Ascending aorta (tissue), 2 donors: ENCODE results near the gene KCNMB3. TPM values are rescaled to one million over a fixed set of nuclear protein-coding genes. Genes with fewer than 3 reads are reported as not detected.

ENCODE experiments used
- DNase-seq, 2 donors: peaks; one replicate each; pipeline ENCODE4 v3.0.0-alpha.2; 2019; ENCODE audit warnings: low spot score in 2 of 2
- H3K27ac ChIP-seq, 2 donors: fragments of 200-600 bp; sonication (generic); one replicate each; pipeline ENCODE4 v1.5.1; 2016 to 2017; ENCODE audit warnings: mild to moderate bottlenecking in 1 of 2
- H3K27me3 ChIP-seq: fragments of 200-600 bp; sonication (generic); one replicate; pipeline ENCODE4 v1.5.1; 2017
- H3K36me3 ChIP-seq, 2 donors: fragments of 200-600 bp; sonication (generic); one replicate each; pipeline ENCODE4 v1.5.1; 2016
- H3K4me1 ChIP-seq, 2 donors: fragments of 200-600 bp; sonication (generic); one replicate each; pipeline ENCODE4 v1.5.1; 2016 to 2017; ENCODE audit warnings: mild to moderate bottlenecking in 1 of 2
- H3K4me3 ChIP-seq, 2 donors: fragments of 200-600 bp; sonication (generic); one replicate each; pipeline ENCODE4 v1.5.1; 2016 to 2017; ENCODE audit warnings: mild to moderate bottlenecking in 1 of 2
- H3K9me3 ChIP-seq, 2 donors: fragments of 200-600 bp; sonication (generic); one replicate each; pipeline ENCODE4 v1.5.1; 2016
- CTCF ChIP-seq, 3 experiments: fragments of 200-600 bp in 2 of 3; fragments of 450-650 bp in 1 of 3; sonication (generic) in 2 of 3; IDR thresholded peaks; one replicate each; pipeline ENCODE4 v1.5.1; 2016 to 2019; ENCODE audit warnings: antibody characterized with exemption in 3 of 3, mild to moderate bottlenecking in 1 of 3, moderate library complexity in 1 of 3
- intact Hi-C: fragments of 100-400 bp; cut with DNase I; formaldehyde crosslinking; loops from one replicate; pipeline ENCODE4 v1.15.1; 2023
- total RNA-seq: library from RNA; depleted of rRNA; stranded (reverse); fragments of >200 nt; gene quantifications from one replicate; pipeline ENCODE4 v1.1.0, GENCODE V29; 2016

The KCNMB3 gene
- total RNA-seq, 1 donor from 2014 or later, result 16.5 TPM

- H3K9me3 ChIP-seq, result no peaks in the 10 kb centered on the region
- H3K4me1 ChIP-seq, result no peaks in the 10 kb centered on the region
- no peak for DNase-seq
- H3K27me3 ChIP-seq, result no peaks in the 10 kb centered on the region
- no peak overlapping the region for H3K4me3 ChIP-seq
- TF ChIP-seq CTCF (IDR thresholded peaks at IDR 0.05), result no peak
- intact Hi-C loops, result no loop called here
- H3K27ac ChIP-seq, result no peak overlapping the region
- H3K36me3 ChIP-seq, result peaks cover 5 to 21% of the 10 kb centered on the region in 2 donors
Observed at GRCh38 chr3:179200790-179201189, 50.1 kb downstream of the KCNMB3 start.

- TF ChIP-seq CTCF (IDR thresholded peaks at IDR 0.05), result no peak
- Histone ChIP-seq H3K27ac (no peak overlapping the region), H3K4me3 (no peak overlapping the region), H3K36me3 (peaks cover 0 to 5% of the 10 kb centered on the region in 2 donors), H3K9me3 (no peaks in the 10 kb centered on the region), H3K4me1 (peaks cover 0 to 3% of the 10 kb centered on the region in 2 donors), H3K27me3 (no peaks in the 10 kb centered on the region)
- intact Hi-C loops, result no loop called here
- no peak for DNase-seq
Observed at GRCh38 chr3:179196700-179197099, 54.2 kb downstream of the KCNMB3 start.

- Histone ChIP-seq H3K27ac (no peak overlapping the region), H3K4me3 (no peak overlapping the region), H3K36me3 (peaks cover 0 to 2% of the 10 kb centered on the region in 2 donors), H3K9me3 (no peaks in the 10 kb centered on the region), H3K4me1 (peaks cover 0 to 5% of the 10 kb centered on the region in 2 donors), H3K27me3 (no peaks in the 10 kb centered on the region)
- no peak for TF ChIP-seq CTCF (IDR thresholded peaks at IDR 0.05)
- no peak for DNase-seq
- intact Hi-C loops, result no loop called here
Observed at GRCh38 chr3:179196098-179196497, 54.8 kb downstream of the KCNMB3 start.

- DNase-seq, result no peak
- Histone ChIP-seq H3K4me1 (peaks cover 2 to 5% of the 10 kb centered on the region in 2 donors), H3K9me3 (no peaks in the 10 kb centered on the region), H3K27me3 (no peaks in the 10 kb centered on the region), H3K4me3 (no peak overlapping the region), H3K27ac (no peak overlapping the region), H3K36me3 (no peaks in the 10 kb centered on the region)
- intact Hi-C loops, result no loop called here
- no peak for TF ChIP-seq CTCF (IDR thresholded peaks at IDR 0.05)
Observed at GRCh38 chr3:179194931-179195330, 56.0 kb downstream of the KCNMB3 start.

Other genes with a start within 250 kb of the KCNMB3 start
- 38.0 TPM for gene ZMAT3, start 179.3 kb downstream of the KCNMB3 start, total RNA-seq
- 12.7 TPM for gene PIK3CA, start 102.8 kb downstream of the KCNMB3 start, total RNA-seq
- 21.4 TPM for gene ZNF639, start 71.9 kb upstream of the KCNMB3 start, total RNA-seq
- gene MFN1, start 96.6 kb upstream of the KCNMB3 start, total RNA-seq, result 25.1 TPM
- gene GNB4, start 200.4 kb upstream of the KCNMB3 start, total RNA-seq, result 25.3 TPM